Inflammatory macrophage (primary cell): ENCODE measurements around the gene SMIM30.
"Not testable (repeated sequence)": the region's sequence is repeated elsewhere in the genome, so short reads cannot be mapped to it uniquely, and the experiment has no call there.

Source experiments
- DNase-seq, 2 donors: peaks; one replicate each; pipeline ENCODE4 v3.0.0-alpha.2; 2020 to 2022
- total RNA-seq, 18 experiments: gene quantifications; one replicate each; lab custom pipeline; 2026; ENCODE audit warnings: mixed read lengths in 6 of 18, inconsistent platforms in 2 of 18; lab: John Stamatoyannopoulos, UW

Gene SMIM30
- total RNA-seq, result 38.8 to 140 (median 78.7) reads per million in 18 experiments

- peak; percentile 94 to 95 for DNase-seq
These were observed at the start of gene SMIM30 for GRCh38 chr7:113118074-113118959. TSS of gene SMIM30 (minus strand) at chr7:113118554. CDS start at chr7:113117578, 976 bp downstream.

GRCh38 chr7:113166176-113166575 is 47.8 kb upstream of the SMIM30 start:
- not testable (repeated sequence) for DNase-seq

DNA sequence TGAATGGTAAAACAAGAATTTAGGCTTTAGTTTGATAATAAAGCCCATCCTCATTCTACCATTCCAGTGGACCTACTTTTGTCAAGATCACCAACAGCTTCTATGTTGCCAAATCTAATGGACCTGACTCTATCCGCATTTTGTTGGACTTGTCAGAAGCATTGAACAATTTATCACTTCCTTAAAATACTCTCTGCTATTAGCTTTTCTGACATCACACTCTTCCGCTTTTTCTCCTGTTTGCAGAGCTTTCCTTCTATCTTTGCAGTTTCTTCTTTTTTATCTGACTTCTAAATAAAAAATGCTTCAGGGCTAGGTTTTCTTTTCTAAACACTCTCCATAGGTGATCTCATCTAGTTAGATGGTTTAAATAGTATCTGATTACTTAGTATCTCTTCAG is 42.7 kb upstream of the SMIM30 start:
- peak in 1 of 2 donors; percentile 7 for DNase-seq

- DNase-seq, result peak in 1 of 2 donors; percentile 6
These were observed 41.5 kb upstream of the SMIM30 start for GRCh38 chr7:113159746-113160339.

DNA sequence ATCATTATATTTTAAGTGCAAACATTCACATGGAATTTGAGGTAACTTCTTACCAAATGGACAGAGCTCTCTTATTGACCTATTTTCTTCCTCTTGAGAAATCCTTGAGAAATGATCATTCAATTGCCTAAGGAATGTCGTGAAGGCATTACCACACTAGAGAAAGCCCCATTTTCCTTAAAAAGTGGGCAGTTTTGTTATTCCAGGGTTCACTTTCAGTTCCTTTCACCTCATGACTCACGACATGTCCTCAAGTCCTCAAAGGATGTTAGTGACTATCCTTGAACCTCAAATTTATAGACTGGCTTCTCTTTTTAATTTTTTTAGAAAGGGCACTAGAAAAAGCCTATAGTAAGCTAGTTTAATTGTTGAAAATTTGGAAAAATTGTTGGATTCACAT is 40.4 kb upstream of the SMIM30 start:
- DNase-seq, result peak in 1 of 2 donors; percentile 6

DNA sequence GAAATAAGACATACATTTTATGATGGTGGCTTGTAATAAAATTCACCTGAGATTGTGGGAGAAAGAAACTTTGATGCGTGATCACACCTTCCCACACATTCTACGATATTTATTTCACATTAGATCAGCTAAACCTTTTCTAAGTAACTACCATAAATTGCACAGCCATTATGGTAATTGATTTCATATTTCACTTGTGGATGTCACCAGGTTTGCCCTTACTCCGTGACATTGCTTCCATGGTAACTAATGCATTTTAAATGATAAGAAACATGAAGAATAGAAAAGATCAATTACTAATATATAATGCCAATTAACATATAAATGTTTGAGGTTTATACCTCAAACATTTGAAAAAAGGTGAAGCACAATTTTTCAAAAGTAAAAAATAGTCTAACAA is 35.8 kb upstream of the SMIM30 start:
- DNase-seq, result no peak

GRCh38 chr7:113144817-113145216 is 26.5 kb upstream of the SMIM30 start:
- no peak for DNase-seq

DNA sequence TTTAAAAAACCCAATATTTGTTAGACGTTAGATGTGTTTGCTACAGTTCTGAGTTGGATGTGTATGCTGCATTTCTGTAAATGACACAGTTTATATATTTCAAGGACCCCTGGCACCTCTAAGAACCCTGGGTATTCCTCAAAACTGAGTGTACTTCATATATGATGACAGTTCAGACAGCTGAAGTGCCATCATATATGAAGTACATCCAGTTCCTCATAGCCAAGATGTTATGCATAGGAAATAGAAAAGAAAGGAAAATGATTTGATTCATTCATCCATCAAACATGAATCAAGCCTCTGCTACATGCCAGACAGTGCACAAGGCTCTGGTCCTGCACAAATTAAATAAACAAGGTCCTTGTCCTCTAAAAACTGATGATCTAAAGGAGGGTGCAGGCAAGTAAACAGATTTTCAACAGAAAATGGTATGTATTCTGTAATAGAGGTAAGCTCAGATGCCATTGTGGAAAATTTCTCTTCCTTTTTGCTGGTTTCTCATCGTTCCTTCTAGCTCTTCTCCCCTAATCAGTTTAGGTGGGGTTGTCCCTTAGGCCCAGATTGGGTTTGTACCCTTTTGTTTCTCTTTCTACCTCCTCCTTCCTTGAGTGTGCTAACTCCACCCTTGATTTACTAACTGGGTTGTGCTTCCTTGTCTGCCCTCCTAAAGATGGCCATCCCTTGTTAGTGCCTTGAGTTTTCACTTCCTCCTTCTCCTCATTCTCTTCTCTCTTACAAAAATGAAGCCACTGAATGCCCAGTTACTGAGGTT is 25.3 kb upstream of the SMIM30 start:
- peak; percentile 11 to 22 for DNase-seq

DNA sequence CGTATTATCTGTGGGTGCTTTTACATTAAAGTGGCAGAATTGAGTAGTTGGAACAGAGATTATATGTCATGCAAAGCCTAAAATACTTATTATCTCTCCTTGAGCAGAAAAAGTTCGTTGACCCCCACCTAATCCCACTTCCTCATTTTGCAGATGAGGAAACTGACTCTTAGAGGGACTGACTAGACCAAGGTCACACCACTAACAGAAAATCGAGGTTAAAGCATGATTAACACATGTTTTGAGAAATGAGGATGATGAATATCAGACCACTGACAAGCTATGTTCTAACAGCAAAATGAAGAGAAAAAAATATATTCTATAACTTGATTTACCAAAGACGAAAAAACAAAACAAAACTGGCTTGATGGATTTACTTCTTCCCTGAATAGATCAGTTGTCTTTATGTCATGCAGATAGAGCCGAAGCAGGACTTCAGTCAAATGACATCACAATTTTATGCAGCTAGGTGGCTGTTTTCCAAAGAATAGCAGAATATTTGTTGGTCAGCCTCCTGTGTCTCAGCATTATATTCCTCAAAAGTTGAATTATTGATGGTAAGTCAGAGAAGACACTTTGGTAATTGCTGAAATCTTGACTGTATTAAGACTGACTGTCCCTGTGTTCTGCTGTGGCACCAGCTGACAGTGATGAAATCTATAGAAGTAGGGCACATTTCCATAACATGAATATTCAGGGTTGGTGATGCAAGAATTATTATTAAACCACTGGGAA is 24.2 kb upstream of the SMIM30 start:
- peak; percentile 7 to 36 for DNase-seq

- DNase-seq, result no peak
These were observed 23.4 kb upstream of the SMIM30 start for GRCh38 chr7:113141803-113142202.

GRCh38 chr7:113140956-113141355 is 22.6 kb upstream of the SMIM30 start:
- no peak for DNase-seq

- DNase-seq, result no peak
These were observed 18.9 kb upstream of the SMIM30 start for GRCh38 chr7:113137241-113137640.

DNA sequence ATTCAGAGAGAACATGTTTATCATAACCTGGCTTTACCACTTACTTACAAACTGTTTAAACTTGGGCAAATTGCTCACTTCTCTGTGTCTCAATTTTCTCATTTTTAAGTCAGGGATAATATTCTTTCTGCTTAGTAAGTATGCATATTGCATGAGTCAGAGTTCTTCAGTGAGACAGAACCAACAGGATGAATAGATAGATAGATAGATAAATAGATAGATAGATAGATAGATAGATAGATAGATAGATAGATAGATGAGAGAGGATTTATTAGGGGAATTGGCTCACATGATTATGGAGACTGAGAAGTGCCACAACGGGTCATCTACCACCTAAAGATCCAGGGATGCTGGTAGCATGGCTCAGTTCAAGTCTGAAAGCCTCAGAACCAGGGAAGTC is 15.7 kb upstream of the SMIM30 start:
- DNase-seq, result no peak

DNA sequence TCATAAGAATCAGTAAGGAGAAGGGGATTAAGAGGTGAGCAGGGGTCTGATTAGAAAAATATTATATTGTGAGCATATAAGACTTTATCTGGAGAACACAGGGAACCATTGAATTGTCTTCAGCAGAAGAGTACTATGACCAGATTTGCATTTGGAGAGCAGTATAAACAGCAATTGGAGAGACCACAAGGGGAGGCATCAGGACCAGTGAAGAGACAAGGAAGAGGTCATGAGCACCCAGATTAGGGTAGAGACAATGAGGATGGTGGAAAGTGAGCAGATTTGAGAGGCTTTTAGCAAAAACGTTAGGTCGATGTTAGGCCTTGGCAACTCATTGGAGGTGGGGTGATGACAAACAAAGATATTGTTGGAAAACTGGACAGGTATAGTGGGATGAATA is 13.0 kb upstream of the SMIM30 start:
- DNase-seq, result no peak

DNA sequence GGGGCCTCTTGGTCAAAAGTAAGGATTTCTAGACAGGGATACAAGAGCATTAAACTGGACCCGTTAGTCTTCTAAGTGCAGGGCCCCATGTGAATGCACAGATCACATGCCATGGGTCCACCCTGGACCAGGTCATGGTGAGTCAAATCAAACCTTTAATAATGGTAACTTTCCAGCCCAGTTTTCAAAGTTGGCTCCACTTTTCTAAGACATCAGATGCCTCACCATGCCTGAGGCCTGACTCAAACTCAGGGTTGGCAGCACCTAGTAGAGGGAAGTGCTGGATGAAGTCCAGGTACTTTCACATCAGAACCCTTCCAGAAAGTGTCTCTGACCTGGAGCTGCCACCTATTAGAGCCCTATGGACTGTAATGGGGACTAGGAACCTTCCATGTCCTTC is 9.7 kb upstream of the SMIM30 start:
- DNase-seq, result no peak

DNA sequence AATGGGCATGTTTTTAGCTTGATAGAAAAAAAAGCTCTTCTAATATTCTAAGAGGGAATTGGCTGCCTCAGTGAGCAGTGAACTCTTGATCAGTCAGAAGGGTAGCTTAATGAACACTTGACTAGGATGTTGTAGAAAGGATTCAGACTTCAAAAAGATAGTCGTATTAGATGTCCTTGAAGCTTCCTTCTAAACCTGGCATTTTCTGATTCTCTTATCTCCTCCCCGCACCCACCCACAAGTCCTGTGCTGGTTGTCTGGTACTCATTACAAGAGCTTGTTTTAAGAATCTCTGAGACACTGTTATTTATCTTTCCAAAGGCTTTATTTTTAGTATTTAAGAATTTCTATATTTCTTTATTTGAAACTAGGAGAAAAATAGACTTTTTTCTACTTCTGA is 7.4 kb upstream of the SMIM30 start:
- no peak for DNase-seq

DNA sequence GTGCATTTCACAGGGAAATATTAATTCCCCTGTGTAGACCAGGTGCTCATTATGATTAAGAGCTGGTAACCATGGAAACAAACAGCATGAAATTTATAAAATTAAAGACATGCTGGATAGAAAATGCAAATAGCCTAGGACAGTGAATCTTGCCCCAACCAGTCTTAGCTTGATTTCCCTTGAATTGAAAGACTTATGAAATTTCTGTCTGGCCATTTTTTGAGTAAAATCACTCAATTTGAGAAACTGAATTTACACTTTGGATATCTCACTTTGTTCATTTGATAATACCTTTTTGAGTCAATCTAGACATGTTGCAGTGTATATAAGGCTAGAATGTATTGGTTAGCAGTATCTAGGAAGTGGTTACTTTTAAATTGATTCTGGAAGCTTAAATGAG is 4.4 kb upstream of the SMIM30 start:
- DNase-seq, result no peak

DNA sequence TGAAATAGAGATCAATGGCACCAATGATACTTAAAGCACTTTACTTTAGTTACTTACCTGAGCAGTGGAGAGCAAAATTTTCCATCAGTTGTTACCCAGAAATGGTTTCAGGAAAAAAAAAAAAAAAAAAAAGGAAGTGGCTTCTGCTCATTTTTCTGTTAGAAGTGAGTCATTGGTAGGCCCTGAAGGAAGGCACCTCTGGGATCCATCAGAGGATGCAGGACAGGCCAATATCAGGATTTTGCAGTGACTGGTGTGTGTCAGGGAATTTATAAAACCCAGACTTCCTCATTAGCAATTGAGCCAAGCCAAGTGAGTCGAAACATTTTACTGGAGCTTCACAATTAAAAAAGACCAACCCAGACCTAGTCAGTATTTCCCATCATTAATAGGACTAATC is 2.3 kb upstream of the SMIM30 start:
- no peak for DNase-seq

DNA sequence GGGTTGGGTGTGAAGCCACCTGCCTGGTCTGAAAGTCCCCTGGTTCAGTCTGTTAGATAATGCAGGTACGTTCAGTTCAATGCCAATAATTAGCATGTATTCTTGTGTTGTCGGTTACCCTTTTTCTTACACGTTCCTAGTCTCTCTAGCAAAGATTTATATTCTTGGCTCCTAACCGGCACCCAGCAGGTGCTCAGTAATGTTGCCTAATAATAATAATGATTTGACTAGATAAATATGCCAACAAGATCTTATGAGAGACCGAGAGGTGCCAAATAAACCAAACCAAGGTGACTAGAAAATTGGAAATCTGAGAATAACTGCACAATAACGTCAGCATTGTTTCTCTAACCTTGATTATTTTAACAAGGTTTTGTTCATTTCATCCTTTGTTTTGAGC is 1.1 kb upstream of the SMIM30 start:
- DNase-seq, result no peak

DNA sequence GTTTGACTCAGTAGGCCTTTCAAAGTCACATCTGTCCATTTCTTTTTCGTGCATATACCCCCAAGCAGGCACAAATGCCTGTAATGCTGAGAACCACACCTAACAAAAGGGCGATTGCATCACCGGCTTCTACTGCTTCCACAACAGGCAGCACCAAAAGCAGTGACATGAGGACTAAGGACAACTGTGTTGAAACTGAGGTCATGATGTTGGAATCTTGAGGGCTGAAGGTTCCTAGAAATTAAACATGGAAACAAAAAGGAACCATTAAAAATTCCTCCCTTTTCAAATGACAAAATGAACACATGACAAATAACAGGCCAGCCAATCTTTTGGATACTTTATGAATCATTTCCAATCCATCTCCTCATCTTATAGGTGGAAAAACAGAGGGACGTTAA is 980 bp downstream of the SMIM30 start:
- peak; percentile 52 to 53 for DNase-seq

DNA sequence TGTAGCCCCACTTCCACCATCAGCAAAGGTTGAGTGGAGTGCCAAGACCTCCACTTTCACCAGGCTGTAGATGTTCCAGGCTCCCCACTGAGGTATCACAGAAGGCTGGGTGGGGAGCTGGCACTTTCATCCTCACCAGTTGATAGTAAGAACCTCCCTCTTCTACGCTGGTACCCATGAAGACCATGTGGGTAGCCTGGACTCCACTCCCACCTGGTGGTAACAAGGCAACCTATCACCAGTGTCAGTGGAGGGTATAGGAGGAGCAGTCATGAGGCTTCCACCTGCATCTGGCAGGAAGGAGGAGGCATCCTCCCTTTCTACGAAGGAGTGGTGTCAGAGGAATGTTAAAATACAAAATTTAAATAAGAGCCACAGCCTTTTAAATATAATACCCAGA is 4.4 kb downstream of the SMIM30 start:
- no peak for DNase-seq

DNA sequence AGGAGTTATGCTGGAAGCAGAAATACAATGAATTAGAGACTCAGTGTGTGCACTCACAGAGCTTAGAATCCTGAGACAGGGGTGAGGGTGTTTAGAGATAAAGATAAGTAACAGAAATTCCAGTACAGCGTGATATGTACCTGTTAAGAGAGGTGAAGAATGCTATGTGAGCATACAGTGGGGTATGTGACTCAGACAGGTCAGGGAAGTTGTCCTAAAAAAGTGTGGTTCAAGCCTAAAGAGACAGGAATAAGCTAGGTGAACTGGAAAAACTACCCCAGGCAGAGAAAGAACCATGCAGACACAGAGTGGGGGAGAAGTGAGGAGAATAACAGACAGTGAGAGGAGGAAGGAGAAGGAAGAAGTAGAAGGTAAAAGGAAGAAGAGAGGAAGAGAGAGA is 8.6 kb downstream of the SMIM30 start:
- DNase-seq, result no peak
